GM12878 (cell line): Measurements from ENCODE around the gene FGD5.

Experiments
- CHD2 ChIP-seq: IDR thresholded peaks from 2 replicates; pipeline ENCODE4 v1.6.1; 2011; ENCODE audit warnings: low read depth, low read length, improper control_type of control experiment, borderline replicate concordance
- EP300 ChIP-seq, 2 experiments: fragments of 150-350 bp in 1 of 2; IDR thresholded peaks; 2 replicates each; pipeline ENCODE4 v1.6.1; 2011 to 2012; ENCODE audit warnings: low read depth in 2 of 2, low read length in 2 of 2, borderline replicate concordance in 1 of 2, improper control_type of control experiment in 1 of 2, inconsistent platforms in 1 of 2; ENCODE audit not compliant: control insufficient read depth in 1 of 2
- JUND ChIP-seq: IDR thresholded peaks from 2 replicates; pipeline ENCODE4 v1.6.1; 2012; ENCODE audit warnings: low read depth, mild to moderate bottlenecking, low read length, improper control_type of control experiment, moderate library complexity
- NFXL1 ChIP-seq: fragments of 450-650 bp; IDR thresholded peaks from 2 replicates; pipeline ENCODE4 v1.6.1; 2017; ENCODE audit warnings: antibody characterized with exemption, mild to moderate bottlenecking, borderline replicate concordance
- POLR2A ChIP-seq: IDR thresholded peaks from 2 replicates; pipeline ENCODE4 v1.6.1; 2011; ENCODE audit warnings: low read depth, mild to moderate bottlenecking, low read length
- SIN3A ChIP-seq: IDR thresholded peaks from 2 replicates; pipeline ENCODE4 v1.6.1; 2012; ENCODE audit warnings: low read depth, low read length, improper control_type of control experiment
- SUPT20H ChIP-seq: IDR thresholded peaks from 2 replicates; pipeline ENCODE4 v1.6.1; 2011; ENCODE audit warnings: low read depth, mild to moderate bottlenecking, low read length, moderate library complexity, borderline replicate concordance; ENCODE audit not compliant: control insufficient read depth
- SUZ12 ChIP-seq: fragments of 200-600 bp; sonication (generic); IDR thresholded peaks from one replicate; pipeline ENCODE4 v1.6.1; 2018; ENCODE audit warnings: antibody characterized with exemption, mild to moderate bottlenecking; ENCODE audit not compliant: unreplicated experiment
- TAF1 ChIP-seq: IDR thresholded peaks from 2 replicates; pipeline ENCODE4 v1.6.1; 2011; ENCODE audit warnings: mild to moderate bottlenecking, low read depth, low read length, borderline replicate concordance
- YY1 ChIP-seq: IDR thresholded peaks from 2 replicates; pipeline ENCODE4 v1.6.1; 2011; ENCODE audit warnings: low read depth, mild to moderate bottlenecking, low read length
- TF ChIP-seq, protein P1 (sequence below), 3 experiments: IDR thresholded peaks in 2 of 3; conservative IDR thresholded peaks in 1 of 3; 2 replicates each; pipeline ENCODE4 v1.5.1; 2011; ENCODE audit warnings: low read depth in 3 of 3, low read length in 3 of 3, mild to moderate bottlenecking in 3 of 3, control low read depth in 2 of 3, moderate library complexity in 2 of 3, inconsistent platforms in 1 of 3, mixed read lengths in 1 of 3; ENCODE audit not compliant: control insufficient read depth in 2 of 3, insufficient read depth in 1 of 3; ENCODE audit errors: extremely low read depth in 1 of 3
- TF ChIP-seq, protein P2 (sequence below): IDR thresholded peaks from 2 replicates; pipeline ENCODE4 v1.6.1; 2012; ENCODE audit warnings: low read depth, low read length, improper control_type of control experiment

DNA sequence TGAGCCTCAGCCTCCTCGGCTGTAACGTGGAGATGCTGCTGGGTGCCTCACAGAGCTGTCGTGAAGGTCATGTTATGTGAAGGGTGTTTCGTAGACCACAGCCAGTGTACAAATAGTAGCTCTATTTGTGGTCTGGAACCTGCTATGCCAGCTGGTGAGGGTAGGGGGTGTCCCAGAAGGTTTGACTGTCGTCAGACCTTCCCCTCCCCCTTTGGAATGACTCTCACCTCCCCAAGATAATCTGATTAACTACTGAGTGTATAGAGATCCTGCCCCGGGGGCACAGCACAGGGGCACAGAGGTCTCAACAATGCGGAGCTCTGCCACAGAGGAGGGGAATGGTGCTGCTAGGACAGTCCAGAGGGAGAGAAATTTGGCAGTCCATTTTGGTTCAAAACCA is 20.5 kb downstream of the FGD5 start:
- TF ChIP-seq, protein P1, sequence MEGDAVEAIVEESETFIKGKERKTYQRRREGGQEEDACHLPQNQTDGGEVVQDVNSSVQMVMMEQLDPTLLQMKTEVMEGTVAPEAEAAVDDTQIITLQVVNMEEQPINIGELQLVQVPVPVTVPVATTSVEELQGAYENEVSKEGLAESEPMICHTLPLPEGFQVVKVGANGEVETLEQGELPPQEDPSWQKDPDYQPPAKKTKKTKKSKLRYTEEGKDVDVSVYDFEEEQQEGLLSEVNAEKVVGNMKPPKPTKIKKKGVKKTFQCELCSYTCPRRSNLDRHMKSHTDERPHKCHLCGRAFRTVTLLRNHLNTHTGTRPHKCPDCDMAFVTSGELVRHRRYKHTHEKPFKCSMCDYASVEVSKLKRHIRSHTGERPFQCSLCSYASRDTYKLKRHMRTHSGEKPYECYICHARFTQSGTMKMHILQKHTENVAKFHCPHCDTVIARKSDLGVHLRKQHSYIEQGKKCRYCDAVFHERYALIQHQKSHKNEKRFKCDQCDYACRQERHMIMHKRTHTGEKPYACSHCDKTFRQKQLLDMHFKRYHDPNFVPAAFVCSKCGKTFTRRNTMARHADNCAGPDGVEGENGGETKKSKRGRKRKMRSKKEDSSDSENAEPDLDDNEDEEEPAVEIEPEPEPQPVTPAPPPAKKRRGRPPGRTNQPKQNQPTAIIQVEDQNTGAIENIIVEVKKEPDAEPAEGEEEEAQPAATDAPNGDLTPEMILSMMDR (IDR thresholded peaks at IDR 0.05 in 2 of 3, conservative IDR thresholded peaks at IDR 0.05 in 1 of 3; ENCODE audit: control insufficient read depth in 2 of 3, extremely low read depth in 1 of 3, insufficient read depth in 1 of 3, low read depth in 3 of 3, low read length in 3 of 3) = no peak
- TF ChIP-seq, protein P2, sequence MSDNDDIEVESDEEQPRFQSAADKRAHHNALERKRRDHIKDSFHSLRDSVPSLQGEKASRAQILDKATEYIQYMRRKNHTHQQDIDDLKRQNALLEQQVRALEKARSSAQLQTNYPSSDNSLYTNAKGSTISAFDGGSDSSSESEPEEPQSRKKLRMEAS = no peak
- TF ChIP-seq EP300 (IDR thresholded peaks at IDR 0.05; ENCODE audit: borderline replicate concordance in 1 of 2, control insufficient read depth in 1 of 2, low read depth in 2 of 2, low read length in 2 of 2) (no peak), CHD2 (no peak), YY1 (no peak), SUZ12 (no peak), SUPT20H (no peak), JUND (no peak), TAF1 (no peak), POLR2A (no peak), SIN3A (no peak), NFXL1 (no peak)
